Measurements from ENCODE around the gene DYNC2I2. TPM values are rescaled to one million over a fixed set of nuclear protein-coding genes. Genes with fewer than 3 reads are reported as not detected.
"Not testable (repeated sequence)": the region's sequence is repeated elsewhere in the genome, so short reads cannot be mapped to it uniquely, and the experiment has no call there.

Gene DYNC2I2
- polyA plus RNA-seq, 3 donors: 15.0 to 30.8 (median 15.7) TPM

GRCh38 chr9:128588581-128589233 is 67.9 kb downstream of the DYNC2I2 start:
- WGBS, 3 donors: 88 to 93% (median 92%) methylated on average over 11 of the region's 11 CpGs
- no peak overlapping the region for H3K27ac ChIP-seq (ENCODE audit: low read depth, low read length)

- no peak overlapping the region for H3K27ac ChIP-seq (ENCODE audit: low read depth, low read length)
- 64 to 73% (median 69%) methylated on average over 6 of the region's 6 CpGs for WGBS, 3 donors
Observed at GRCh38 chr9:128587453-128587852, 69.2 kb downstream of the DYNC2I2 start.

- not testable (repeated sequence) for H3K27ac ChIP-seq (ENCODE audit: low read depth, low read length)
- 81 to 92% (median 90%) methylated on average over 11 of the region's 11 CpGs for WGBS, 3 donors
Observed at GRCh38 chr9:128586934-128587333, 69.7 kb downstream of the DYNC2I2 start.

GRCh38 chr9:128585155-128585554 is 71.5 kb downstream of the DYNC2I2 start:
- 84 to 89% (median 88%) methylated on average over 8 of the region's 8 CpGs for WGBS, 3 donors
- not testable (repeated sequence) for H3K27ac ChIP-seq (ENCODE audit: low read depth, low read length)

Other genes starting within 250 kb of the DYNC2I2 start
- 10 to 100 TPM; 13.8 to 59.4 (median 19.8) TPM for gene CERCAM, start 236.0 kb downstream of the DYNC2I2 start, polyA plus RNA-seq
- 10 to 100 TPM in 2 of 3 donors, 1 to 10 TPM in 1; 9.9 to 17.2 (median 15.0) TPM for gene ODF2, start 200.8 kb downstream of the DYNC2I2 start, polyA plus RNA-seq
- gene GLE1, start 152.1 kb downstream of the DYNC2I2 start, polyA plus RNA-seq: 10 to 100 TPM in 2 of 3 donors, 1 to 10 TPM in 1; 6.9 to 15.9 (median 10.6) TPM
- 100 to 1,000 TPM in 2 of 3 donors, 10 to 100 TPM in 1; 41.2 to 147 (median 103) TPM for gene SPTAN1, start 104.3 kb downstream of the DYNC2I2 start, polyA plus RNA-seq
- gene SET, start 32.4 kb upstream of the DYNC2I2 start, polyA plus RNA-seq: 100 to 1,000 TPM in 2 of 3 donors, 10 to 100 TPM in 1; 85.2 to 179 (median 111) TPM
- gene PKN3, start 45.7 kb upstream of the DYNC2I2 start, polyA plus RNA-seq: 10 to 100 TPM in 2 of 3 donors, 1 to 10 TPM in 1; 5.9 to 21.4 (median 13.8) TPM
- 10 to 100 TPM; 28.8 to 73.3 (median 43.7) TPM for gene ZDHHC12, start 67.3 kb upstream of the DYNC2I2 start, polyA plus RNA-seq
- gene ZER1, start 115.1 kb upstream of the DYNC2I2 start, polyA plus RNA-seq: 10 to 100 TPM; 13.4 to 23.3 (median 20.1) TPM
- gene TBC1D13, start 130.4 kb upstream of the DYNC2I2 start, polyA plus RNA-seq: 10 to 100 TPM; 14.2 to 19.1 (median 16.2) TPM
- 10 to 100 TPM; 11.4 to 22.6 (median 22.0) TPM for gene ENDOG, start 161.7 kb upstream of the DYNC2I2 start, polyA plus RNA-seq
- 10 to 100 TPM; 16.3 to 34.9 (median 21.0) TPM for gene SPOUT1, start 172.9 kb upstream of the DYNC2I2 start, polyA plus RNA-seq
- gene KYAT1, start 225.1 kb upstream of the DYNC2I2 start, polyA plus RNA-seq: 1 to 10 TPM; 1.7 to 6.2 (median 3.3) TPM
- gene LRRC8A, start 225.3 kb upstream of the DYNC2I2 start, polyA plus RNA-seq: 10 to 100 TPM; 15.3 to 31.3 (median 21.6) TPM

Data from adipose tissue (tissue), 3 donors.